GM12864 (cell line): Measurements from ENCODE around the gene CABP4.
A peak's percentile ranks its signal among the peaks of the same experiment; 100 is the strongest.
"Not testable (repeated sequence)": the region's sequence is repeated elsewhere in the genome, so short reads cannot be mapped to it uniquely, and the experiment has no call there.

Experiments
- DNase-seq: peaks from one replicate; pipeline ENCODE4 v3.0.0-alpha.2; 2011; ENCODE audit warnings: low read depth
- H3K4me3 ChIP-seq: 2 replicates; pipeline ENCODE4 v1.5.1; 2011; ENCODE audit warnings: mild to moderate bottlenecking, low read depth, low read length, control low read depth
- CTCF ChIP-seq: IDR thresholded peaks from 2 replicates; pipeline ENCODE4 v1.5.1; 2011; ENCODE audit warnings: low read depth, mild to moderate bottlenecking, moderate library complexity, low read length, control low read depth, inconsistent platforms; ENCODE audit errors: missing control alignments

The CABP4 gene

GRCh38 chr11:67482275-67482826 is 27.2 kb downstream of the CABP4 start:
- no peak for TF ChIP-seq CTCF
- H3K4me3 ChIP-seq: peak overlapping the region; percentile 64
- no peak for DNase-seq

DNA sequence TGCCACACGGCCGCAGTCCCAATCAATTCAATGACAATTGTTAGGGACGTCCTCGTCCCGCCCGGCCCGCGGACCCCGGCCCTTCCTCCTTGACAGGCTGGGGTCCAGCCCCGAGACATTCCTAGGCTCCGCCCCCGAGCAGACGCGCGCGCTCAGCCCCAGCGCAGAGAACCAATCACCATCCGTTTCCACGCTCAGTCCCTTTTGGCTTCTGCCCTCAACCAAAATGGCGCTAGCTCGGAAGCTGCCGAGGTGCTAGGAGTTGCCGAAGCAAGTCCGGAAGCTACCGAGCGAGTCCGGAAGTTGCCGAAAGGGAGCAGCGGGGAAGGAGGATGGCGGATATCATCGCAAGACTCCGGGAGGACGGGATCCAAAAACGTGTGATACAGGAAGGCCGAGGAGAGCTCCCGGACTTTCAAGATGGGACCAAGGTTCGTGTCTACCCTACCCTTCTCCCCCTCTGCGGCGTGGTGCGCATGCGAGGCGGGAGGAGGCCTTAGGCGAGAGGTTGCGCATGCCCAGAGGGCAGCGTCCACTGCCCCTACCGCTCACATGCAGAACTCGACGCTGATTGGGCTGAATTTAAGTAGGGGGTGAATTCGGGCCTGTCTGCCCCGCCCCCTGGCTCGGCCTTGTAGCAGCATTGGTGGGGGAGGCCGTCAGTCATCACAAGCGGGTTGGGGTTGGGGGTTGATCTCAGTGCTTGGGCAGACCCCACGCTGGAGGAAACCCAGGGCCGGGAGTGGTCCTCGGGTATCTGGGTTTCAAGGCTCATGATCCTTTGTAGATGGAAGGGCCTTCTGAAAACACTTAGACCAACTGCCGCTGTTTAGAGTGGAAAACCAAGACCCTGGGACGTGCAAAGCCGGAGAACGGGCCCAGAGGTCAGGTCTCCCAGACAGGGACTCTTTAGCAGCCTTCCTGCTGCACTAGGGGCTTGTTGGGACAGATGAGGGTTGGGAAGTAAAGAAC is 28.0 kb downstream of the CABP4 start, which contains the start of gene AIP:
Gene AIP, plus strand, starts transcription at position 200 of the 972 bp plus-strand sequence. Its CDS starts 133 bp downstream, at position 333.
- no peak for TF ChIP-seq CTCF
- DNase-seq: peak; percentile 97
- H3K4me3 ChIP-seq: peak within 1 kb of the TSS; percentile 64

GRCh38 chr11:67483831-67484665 is 28.9 kb downstream of the CABP4 start:
- no peak for DNase-seq
- TF ChIP-seq CTCF: no peak
- H3K4me3 ChIP-seq: peak overlapping the region; percentile 64

GRCh38 chr11:67484847-67485311 is 29.7 kb downstream of the CABP4 start:
- peak overlapping the region; percentile 64 for H3K4me3 ChIP-seq
- no peak for DNase-seq
- TF ChIP-seq CTCF: no peak

- DNase-seq: not testable (repeated sequence)
These were observed 30.8 kb downstream of the CABP4 start for GRCh38 chr11:67485873-67486361.

DNA sequence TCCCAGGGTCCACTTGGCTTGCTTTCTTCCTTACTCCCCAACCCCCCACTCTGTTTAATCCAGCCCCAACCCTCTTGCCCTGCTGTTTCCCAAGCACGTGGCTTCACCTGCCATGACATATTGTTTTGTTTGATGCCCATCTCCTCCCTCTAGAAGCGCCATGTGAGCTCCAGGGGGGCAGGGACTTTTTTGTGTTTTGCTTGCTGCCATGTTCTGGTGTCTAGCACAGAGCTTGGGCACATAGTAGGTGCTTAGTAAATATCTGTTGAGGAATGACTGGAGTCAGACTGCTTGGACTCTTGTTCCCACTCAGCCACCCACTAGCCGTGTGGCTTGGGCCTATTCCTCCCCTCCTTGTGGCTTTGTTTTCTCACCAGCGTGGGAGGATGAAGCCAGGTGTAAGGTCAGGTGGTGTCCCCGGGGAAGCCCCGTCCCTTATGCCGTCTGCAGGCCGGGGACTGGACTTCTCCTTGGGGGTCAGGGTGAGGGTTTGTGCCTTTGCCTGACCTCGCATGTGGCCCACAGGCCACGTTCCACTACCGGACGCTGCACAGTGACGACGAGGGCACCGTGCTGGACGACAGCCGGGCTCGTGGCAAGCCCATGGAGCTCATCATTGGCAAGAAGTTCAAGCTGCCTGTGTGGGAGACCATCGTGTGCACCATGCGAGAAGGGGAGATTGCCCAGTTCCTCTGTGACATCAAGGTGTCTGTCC is 31.5 kb downstream of the CABP4 start:
- no peak overlapping the region for H3K4me3 ChIP-seq
- no peak for TF ChIP-seq CTCF
- peak; percentile 83 for DNase-seq

More at GRCh38 chr11:67485873-67486361, 30.8 kb downstream of the CABP4 start:
- H3K4me3 ChIP-seq: not testable (repeated sequence)
